Naive thymus-derived CD4-positive, alpha-beta T cell (primary cell): ENCODE results near the gene PLEKHA4. TPM values are rescaled to one million over a fixed set of nuclear protein-coding genes. Genes with fewer than 3 reads are reported as not detected.

Experiments used
- ATAC-seq: fragments of 150-1000 bp; cut with Tn5 transposase; 2 replicates; pipeline ENCODE4 v1.10.0; 2021; ENCODE audit warnings: mild to moderate bottlenecking, moderate library complexity
- CTCF ChIA-PET: fragments of 350-600 bp; sonication (Branson Sonifier 250); formaldehyde crosslinking; loops from one replicate; lab custom pipeline; 2021; ENCODE audit warnings: antibody characterized with exemption; lab: Charles Lee
- POLR2A ChIA-PET: fragments of 350-600 bp; sonication (Branson Sonifier 250); formaldehyde crosslinking; loops from one replicate; lab custom pipeline; 2021; ENCODE audit warnings: antibody characterized with exemption, inconsistent platforms; lab: Charles Lee
- DNase-seq, 9 donors: peaks; one replicate each; pipeline versions ENCODE4 v3.0.0 to v3.0.0-alpha.2; 2020 to 2022; ENCODE audit warnings: mixed read lengths in 1 of 9
- H3K27ac ChIP-seq: one replicate; pipeline ENCODE4 v1.7.0; 2013; ENCODE audit warnings: mild to moderate bottlenecking, low read depth, low read length, moderate library complexity
- H3K27me3 ChIP-seq, 2 donors: one replicate each; pipeline ENCODE4 v1.7.0; 2013; ENCODE audit warnings: low read length in 2 of 2, mild to moderate bottlenecking in 2 of 2, moderate library complexity in 2 of 2; ENCODE audit not compliant: control insufficient read depth in 2 of 2, insufficient read depth in 2 of 2
- H3K36me3 ChIP-seq, 3 experiments: 1 replicate in 2 of 3; 2 replicates in 1 of 3; pipeline ENCODE4 v1.7.0; 2013; ENCODE audit warnings: low read length in 3 of 3, mild to moderate bottlenecking in 3 of 3, moderate library complexity in 1 of 3; ENCODE audit not compliant: insufficient read depth in 3 of 3, control insufficient read depth in 2 of 3
- H3K4me1 ChIP-seq, 2 donors: one replicate each; pipeline ENCODE4 v1.7.0; 2013; ENCODE audit warnings: low read length in 2 of 2, mild to moderate bottlenecking in 2 of 2, moderate library complexity in 1 of 2; ENCODE audit not compliant: control insufficient read depth in 2 of 2, insufficient read depth in 2 of 2
- H3K4me3 ChIP-seq: 2 replicates; pipeline ENCODE4 v1.7.0; 2013; ENCODE audit warnings: mild to moderate bottlenecking, low read length
- H3K9me3 ChIP-seq, 3 experiments: 1 replicate in 2 of 3; 2 replicates in 1 of 3; pipeline ENCODE4 v1.7.0; 2013; ENCODE audit warnings: low read length in 3 of 3; ENCODE audit not compliant: control insufficient read depth in 2 of 3
- H3K27ac Mint-ChIP-seq, 9 donors: one replicate each; pipeline ENCODE4 v1.8.0; 2020 to 2022; ENCODE audit warnings: mixed read lengths in 9 of 9, mild to moderate bottlenecking in 8 of 9, moderate library complexity in 5 of 9, inconsistent platforms in 2 of 9
- H3K27me3 Mint-ChIP-seq, 5 donors: one replicate each; pipeline ENCODE4 v1.8.0; 2021 to 2022; ENCODE audit warnings: mixed read lengths in 5 of 5, mild to moderate bottlenecking in 1 of 5
- H3K36me3 Mint-ChIP-seq, 5 donors: one replicate each; pipeline ENCODE4 v1.8.0; 2020 to 2022; ENCODE audit warnings: mixed read lengths in 5 of 5, mild to moderate bottlenecking in 3 of 5, inconsistent platforms in 1 of 5
- H3K4me1 Mint-ChIP-seq, 7 donors: one replicate each; pipeline ENCODE4 v1.8.0; 2020 to 2022; ENCODE audit warnings: mixed read lengths in 7 of 7, mild to moderate bottlenecking in 3 of 7, inconsistent platforms in 1 of 7
- H3K4me3 Mint-ChIP-seq, 10 donors: one replicate each; pipeline ENCODE4 v1.8.0; 2020 to 2022; ENCODE audit warnings: mild to moderate bottlenecking in 10 of 10, mixed read lengths in 10 of 10, moderate library complexity in 6 of 10, inconsistent platforms in 2 of 10
- H3K9me3 Mint-ChIP-seq, 11 donors: one replicate each; pipeline ENCODE4 v1.8.0; 2020 to 2022; ENCODE audit warnings: mixed read lengths in 11 of 11, mild to moderate bottlenecking in 4 of 11, inconsistent platforms in 1 of 11, moderate library complexity in 1 of 11
- intact Hi-C, 2 donors: fragments of 100-400 bp; cut with micrococcal nuclease; formaldehyde crosslinking; loops; one replicate each; pipeline ENCODE4 v1.15.1; 2023
- polyA plus RNA-seq, 2 donors: library from polyadenylated mRNA; unstranded; fragments of 300-500 nt; fragmentation: Illumina TruSeq; gene quantifications; one replicate each; pipeline ENCODE4 v1.2.3, GENCODE V29; 2021
- total RNA-seq, 6 experiments: library from RNA in 5 of 6; stranded (reverse) in 5 of 6; gene quantifications; 1 replicate in 5 of 6; 2 replicates in 1 of 6; pipeline ENCODE4 v1.2.3 and lab custom pipeline; 2021 to 2026

PLEKHA4 gene
- total and polyA plus RNA-seq, 7 experiments from 2014 or later, result 2.1 to 7.4 (median 4.0) TPM

DNA sequence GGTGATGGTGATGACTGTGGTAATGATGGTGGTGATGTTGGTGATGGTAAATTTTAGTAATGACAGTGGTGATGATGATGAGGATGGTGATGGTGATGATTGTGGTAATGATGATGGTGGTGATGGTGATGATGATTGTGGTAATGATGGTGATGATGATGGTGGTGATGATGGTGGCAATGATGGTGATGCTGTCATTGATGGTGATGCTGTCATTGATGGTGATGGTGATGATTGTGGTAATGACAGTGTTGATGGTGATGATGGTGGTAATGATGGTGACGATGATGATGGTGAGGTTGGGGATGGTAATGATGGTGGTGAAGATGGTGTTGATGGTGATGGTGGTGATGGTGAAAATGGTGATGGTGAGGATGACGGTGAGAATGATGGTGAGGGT is 45.9 kb downstream of the PLEKHA4 start:
- H3K4me3 ChIP-seq, result no peak overlapping the region
- no peaks in the 10 kb centered on the region for H3K36me3 Mint-ChIP-seq
- H3K27me3 Mint-ChIP-seq, result no peaks in the 10 kb centered on the region
- no peaks in the 10 kb centered on the region for H3K36me3 ChIP-seq
- CTCF ChIA-PET, result no interaction called here
- no peaks in the 10 kb centered on the region for H3K9me3 ChIP-seq
- H3K9me3 Mint-ChIP-seq, result no peaks in the 10 kb centered on the region
- H3K4me1 ChIP-seq, result no peaks in the 10 kb centered on the region
- POLR2A ChIA-PET, result no interaction called here
- no peak overlapping the region for H3K27ac Mint-ChIP-seq
- no peaks in the 10 kb centered on the region for H3K27me3 ChIP-seq
- intact Hi-C loops, result no loop called here
- ATAC-seq (no peak), DNase-seq (no peak)
- H3K4me3 Mint-ChIP-seq, result no peak overlapping the region
- H3K4me1 Mint-ChIP-seq, result no peaks in the 10 kb centered on the region
- H3K27ac ChIP-seq, result no peak overlapping the region

DNA sequence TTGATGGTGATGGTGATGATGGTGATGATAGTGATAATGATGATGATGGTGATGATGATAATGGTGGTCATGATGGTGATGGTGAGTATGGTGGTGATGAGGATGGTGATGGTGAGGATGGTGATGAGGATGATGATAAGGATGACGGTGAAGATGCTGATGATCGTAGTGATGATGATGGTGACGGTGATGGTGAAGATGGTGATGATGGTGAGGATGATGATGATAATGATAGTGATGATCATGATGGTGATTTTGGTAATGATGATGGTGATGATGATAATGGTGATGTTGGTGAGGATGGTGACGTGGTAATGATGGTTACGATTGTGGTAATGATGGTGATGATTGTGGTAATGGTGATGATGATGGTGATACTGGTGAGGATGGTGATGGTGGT is 46.8 kb downstream of the PLEKHA4 start:
- Histone ChIP-seq H3K36me3 (no peaks in the 10 kb centered on the region), H3K4me1 (no peaks in the 10 kb centered on the region), H3K27me3 (no peaks in the 10 kb centered on the region), H3K27ac (no peak overlapping the region), H3K9me3 (no peaks in the 10 kb centered on the region), H3K4me3 (no peak overlapping the region)
- DNase-seq, result no peak
- POLR2A ChIA-PET, result no interaction called here
- no peak overlapping the region for H3K4me3 Mint-ChIP-seq
- no peak overlapping the region for H3K27ac Mint-ChIP-seq
- CTCF ChIA-PET, result no interaction called here
- H3K36me3 Mint-ChIP-seq, result no peaks in the 10 kb centered on the region
- H3K27me3 Mint-ChIP-seq, result no peaks in the 10 kb centered on the region
- no peak for ATAC-seq
- H3K9me3 Mint-ChIP-seq, result peaks cover 0 to 1% (median 0%) of the 10 kb centered on the region in 11 donors
- intact Hi-C loops, result no loop called here
- peaks cover 0 to 1% (median 0%) of the 10 kb centered on the region in 7 donors for H3K4me1 Mint-ChIP-seq

DNA sequence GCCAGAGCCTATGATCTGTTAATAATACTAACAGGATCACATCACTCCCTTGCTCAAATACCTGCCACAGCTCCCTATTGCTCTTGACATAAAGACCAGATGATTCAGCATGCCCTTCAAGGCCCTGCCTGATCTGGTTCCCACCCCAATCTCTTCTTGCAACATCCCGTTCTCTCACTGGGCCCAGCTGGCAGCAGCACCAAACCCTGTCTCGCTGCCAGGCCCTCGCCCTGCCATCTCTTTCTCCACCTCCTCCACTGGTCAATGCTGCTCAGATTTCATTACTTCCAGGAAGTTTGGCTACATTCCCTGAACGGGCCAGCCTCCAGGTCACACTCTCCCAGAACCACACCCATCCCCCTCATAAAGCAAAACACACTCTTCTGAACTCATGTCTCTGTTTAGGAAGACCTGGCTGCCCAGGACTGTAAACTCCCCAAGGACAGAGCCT is 49.0 kb downstream of the PLEKHA4 start:
- no peaks in the 10 kb centered on the region for H3K36me3 ChIP-seq

DNA sequence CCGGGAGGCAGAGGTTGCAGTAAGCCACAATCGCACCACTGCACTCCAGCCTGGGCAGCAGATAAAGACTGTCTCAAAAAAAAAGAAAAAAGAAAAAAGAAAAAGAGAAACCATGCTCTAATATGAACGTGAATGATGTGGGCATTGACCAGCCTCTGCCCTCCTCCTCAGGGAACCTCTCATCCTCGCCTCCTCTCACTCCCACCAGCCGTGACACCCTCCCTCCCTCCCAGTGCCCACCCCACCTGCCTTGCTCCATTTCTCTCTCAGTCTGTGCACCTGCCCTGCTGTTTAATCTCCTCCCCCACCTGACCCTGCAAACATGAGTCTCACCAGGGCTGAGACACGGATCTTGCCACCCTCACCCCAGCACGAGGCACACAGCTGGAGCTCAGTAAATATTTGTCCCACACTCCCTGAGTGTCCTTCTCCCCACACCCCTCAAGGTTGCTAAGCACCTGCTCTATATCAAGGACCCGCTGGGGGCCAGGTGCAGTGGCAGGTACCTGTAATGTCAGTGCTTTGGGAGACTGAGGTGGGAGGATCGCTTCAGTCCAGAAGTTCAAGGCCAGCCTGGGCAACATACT is 50.1 kb downstream of the PLEKHA4 start:
- peaks cover 0 to 2% (median 0%) of the 10 kb centered on the region in 11 donors for H3K9me3 Mint-ChIP-seq
- Histone ChIP-seq H3K36me3 (no peaks in the 10 kb centered on the region), H3K27ac (no peak overlapping the region), H3K4me1 (no peaks in the 10 kb centered on the region), H3K4me3 (no peak overlapping the region), H3K9me3 (no peaks in the 10 kb centered on the region), H3K27me3 (no peaks in the 10 kb centered on the region)
- peaks cover 0 to 14% (median 10%) of the 10 kb centered on the region in 7 donors for H3K4me1 Mint-ChIP-seq
- ATAC-seq, result no peak
- H3K36me3 Mint-ChIP-seq, result no peaks in the 10 kb centered on the region
- CTCF ChIA-PET, result interaction anchor here (1.0 kb wide), 1 partner anchor 23 kb away, joined by 3 read pairs; no protein-coding TSS in a partner anchor
- no peak overlapping the region for H3K4me3 Mint-ChIP-seq
- intact Hi-C loops, result no loop called here
- no peak for DNase-seq
- peak overlapping the region in 1 of 9 donors; percentile 4 for H3K27ac Mint-ChIP-seq
- no peaks in the 10 kb centered on the region for H3K27me3 Mint-ChIP-seq
- POLR2A ChIA-PET, result no interaction called here

More for the DNA sequence above, 49.0 kb downstream of the PLEKHA4 start:
- POLR2A ChIA-PET, result interaction anchor here (0.6 kb wide), 1 partner anchor 370 kb away, joined by 5 read pairs; no protein-coding TSS in a partner anchor
- Histone ChIP-seq H3K4me1 (no peaks in the 10 kb centered on the region), H3K27me3 (no peaks in the 10 kb centered on the region), H3K9me3 (no peaks in the 10 kb centered on the region), H3K4me3 (no peak overlapping the region), H3K27ac (no peak overlapping the region)
- Mint-ChIP-seq H3K9me3 (peaks cover 0 to 2% (median 0%) of the 10 kb centered on the region in 11 donors), H3K36me3 (no peaks in the 10 kb centered on the region), H3K4me3 (no peak overlapping the region), H3K27me3 (no peaks in the 10 kb centered on the region), H3K4me1 (peaks cover 0 to 14% (median 10%) of the 10 kb centered on the region in 7 donors), H3K27ac (peak overlapping the region in 1 of 9 donors; percentile 9)
- ATAC-seq (no peak), DNase-seq (no peak)
- intact Hi-C loops, result no loop called here
- CTCF ChIA-PET, result no interaction called here

DNA sequence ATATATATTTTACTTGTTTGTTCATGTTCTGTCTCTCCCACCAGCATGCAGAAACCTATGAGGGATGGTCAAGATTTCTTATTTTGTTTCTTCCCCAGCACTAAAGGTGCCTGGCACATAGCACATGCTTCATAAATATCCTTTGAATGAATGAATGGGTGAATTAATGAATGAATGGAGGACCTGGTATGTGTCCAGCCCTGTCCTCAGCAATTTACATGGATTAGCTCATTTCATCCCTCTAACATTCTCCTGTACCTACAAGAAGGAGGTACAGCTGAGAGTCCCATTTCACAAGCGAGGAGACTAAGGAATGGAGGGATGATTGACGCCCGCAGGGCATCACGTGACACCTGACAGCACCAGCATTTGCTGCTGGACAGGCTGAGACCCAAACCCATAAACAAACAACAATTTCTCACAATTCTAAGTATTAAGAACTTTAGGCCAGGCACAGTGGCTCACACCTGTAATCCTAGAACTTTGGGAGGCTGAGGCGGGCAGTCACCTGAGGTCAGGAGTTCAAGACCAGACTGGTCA is 50.8 kb downstream of the PLEKHA4 start:
- intact Hi-C loops, result no loop called here
- POLR2A ChIA-PET, result no interaction called here
- H3K9me3 ChIP-seq, result no peaks in the 10 kb centered on the region
- Mint-ChIP-seq H3K9me3 (peaks cover 0 to 2% (median 0%) of the 10 kb centered on the region in 11 donors), H3K36me3 (no peaks in the 10 kb centered on the region), H3K27ac (peak overlapping the region in 2 of 9 donors; percentile 16 to 43), H3K4me3 (no peak overlapping the region), H3K27me3 (no peaks in the 10 kb centered on the region), H3K4me1 (peaks cover 1 to 17% (median 12%) of the 10 kb centered on the region in 7 donors)
- no peak for DNase-seq
- H3K4me3 ChIP-seq, result no peak overlapping the region
- no peak overlapping the region for H3K27ac ChIP-seq
- no peak for ATAC-seq
- H3K4me1 ChIP-seq, result no peaks in the 10 kb centered on the region
- H3K27me3 ChIP-seq, result no peaks in the 10 kb centered on the region
- H3K36me3 ChIP-seq, result no peaks in the 10 kb centered on the region
- CTCF ChIA-PET, result interaction anchor here (1.0 kb wide), 2 partner anchors 17 to 22 kb away, joined by 3 read pairs; no protein-coding TSS in a partner anchor

DNA sequence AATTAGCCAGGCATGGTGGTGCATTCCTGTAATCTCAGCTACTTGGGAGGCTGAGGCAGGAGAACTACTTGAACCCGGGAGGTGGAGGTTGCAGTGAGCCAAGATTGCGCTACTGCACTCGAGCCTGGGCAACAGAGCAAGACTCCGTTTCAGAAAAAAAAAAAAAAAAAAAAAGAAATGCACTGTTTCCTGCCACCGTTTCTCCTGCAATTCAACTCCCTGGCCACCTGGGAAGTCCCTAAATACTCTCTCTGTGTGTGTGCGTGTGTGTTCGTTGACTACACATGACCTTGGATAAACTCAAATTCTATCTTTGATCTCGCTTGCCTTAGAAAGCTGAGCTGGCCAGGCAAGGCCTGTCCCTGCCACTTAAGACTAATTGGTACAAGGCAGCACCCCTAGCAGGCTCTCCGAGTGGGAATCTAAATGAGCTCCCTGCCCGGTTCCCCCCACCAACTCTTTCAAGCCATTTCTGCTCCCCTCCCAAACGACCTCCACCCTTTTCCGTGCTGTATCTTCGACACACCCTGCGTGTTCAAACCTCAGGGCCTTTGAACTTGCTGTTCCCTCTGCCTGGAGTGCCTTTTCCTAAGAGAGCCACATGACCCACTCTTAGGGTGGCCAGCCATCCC is 52.4 kb downstream of the PLEKHA4 start:
- peak in 4 of 9 donors; percentile 37 to 74 (median 54) for DNase-seq
- no peaks in the 10 kb centered on the region for H3K27me3 Mint-ChIP-seq
- Histone ChIP-seq H3K27ac (peak overlapping the region; percentile 45), H3K9me3 (no peaks in the 10 kb centered on the region), H3K27me3 (no peaks in the 10 kb centered on the region), H3K4me1 (no peaks in the 10 kb centered on the region), H3K36me3 (no peaks in the 10 kb centered on the region), H3K4me3 (no peak overlapping the region)
- ChIA-PET CTCF (interaction anchor here (0.9 to 1.6 kb wide), 3 partner anchors 20 to 28 kb away, joined by 3 to 8 read pairs (median 5); no protein-coding TSS in a partner anchor), POLR2A (no interaction called here)
- H3K4me3 Mint-ChIP-seq, result peak overlapping the region in 1 of 10 donors; percentile 10
- ATAC-seq, result peak; percentile 71
- peaks cover 0 to 2% (median 0%) of the 10 kb centered on the region in 11 donors for H3K9me3 Mint-ChIP-seq
- H3K36me3 Mint-ChIP-seq, result no peaks in the 10 kb centered on the region
- intact Hi-C loops, result no loop called here
- peak overlapping the region; percentile 54 to 93 (median 76) for H3K27ac Mint-ChIP-seq
- peaks cover 5 to 23% (median 18%) of the 10 kb centered on the region in 7 donors for H3K4me1 Mint-ChIP-seq
